Amygdala (tissue), 56 donors: ENCODE measurements around the gene GPBP1L1.

Source experiments
- DNase-seq, 56 donors: peaks; one replicate each; lab custom pipeline; 2025; lab: John Stamatoyannopoulos, UW

Gene GPBP1L1

DNA sequence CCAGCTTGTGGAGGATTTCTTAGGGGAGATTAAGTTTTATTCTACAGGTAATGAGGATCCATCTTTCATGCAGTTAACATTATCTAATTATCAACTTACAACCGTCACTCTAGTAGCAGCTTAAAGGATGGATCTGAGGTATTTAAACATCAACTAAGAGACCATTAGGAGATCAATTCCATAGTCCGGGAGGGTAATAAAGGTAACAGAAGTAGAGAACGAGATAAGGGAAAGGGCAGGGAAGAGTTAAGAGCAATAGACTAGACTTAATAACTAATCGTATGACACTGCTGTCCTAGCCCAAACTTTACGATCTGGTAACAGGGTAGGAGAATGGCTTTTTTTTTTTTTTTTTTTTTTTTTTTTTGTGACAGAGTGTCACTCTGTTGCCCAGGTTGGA, 43.0 kb downstream of the GPBP1L1 start:
- DNase-seq = no peak

- no peak for DNase-seq
These were observed 46.0 kb downstream of the GPBP1L1 start for GRCh38 chr1:45640293-45640692.

GRCh38 chr1:45635211-45635610, 51.1 kb downstream of the GPBP1L1 start:
- no peak for DNase-seq

- no peak for DNase-seq
These were observed 55.9 kb downstream of the GPBP1L1 start for GRCh38 chr1:45630429-45630828.

DNA sequence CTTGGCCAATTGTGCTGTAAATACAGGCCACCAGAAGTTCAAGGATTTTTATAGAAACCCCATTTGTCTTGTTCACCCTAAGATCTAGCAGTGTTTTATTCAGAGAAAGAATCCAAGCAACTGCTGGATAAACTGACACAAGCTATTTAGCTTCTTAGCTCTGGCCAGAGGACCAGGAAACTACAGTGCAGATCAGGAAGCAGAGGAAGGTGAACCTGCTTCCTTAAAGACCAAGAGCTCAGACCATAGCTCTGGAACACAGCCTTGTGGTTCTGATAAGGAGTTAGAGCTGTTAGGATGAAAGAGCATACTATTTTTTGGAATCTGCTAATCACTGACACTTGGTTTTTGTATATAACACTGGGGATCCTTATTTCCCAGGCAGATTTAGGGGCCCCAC, 57.3 kb downstream of the GPBP1L1 start:
- DNase-seq = no peak

DNA sequence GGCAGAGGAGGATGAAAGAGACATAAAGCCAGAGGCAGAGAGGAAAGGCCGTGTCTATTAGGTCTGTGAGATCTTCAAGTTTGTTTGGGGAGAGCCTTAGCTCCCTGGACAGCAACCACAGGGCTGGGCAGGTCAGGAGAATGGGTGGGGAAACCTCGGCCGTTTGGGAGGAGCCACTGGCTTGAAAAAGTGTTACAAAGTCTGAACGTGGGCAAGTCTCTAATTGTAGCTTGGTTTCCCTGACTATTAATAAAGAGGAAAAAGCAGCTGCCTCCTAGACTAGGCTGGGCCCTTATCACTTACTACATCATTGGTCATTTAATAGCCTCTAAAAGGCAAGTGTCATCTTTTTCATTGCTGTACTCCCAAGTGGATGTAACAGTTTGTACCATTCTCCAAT, 62.4 kb downstream of the GPBP1L1 start, which contains the start of gene CCDC17:
Gene CCDC17 (minus strand): TSS at position 83 of the 400 bp plus-strand sequence. CDS start 145 bp downstream, outside the sequence.
- DNase-seq = no peak

DNA sequence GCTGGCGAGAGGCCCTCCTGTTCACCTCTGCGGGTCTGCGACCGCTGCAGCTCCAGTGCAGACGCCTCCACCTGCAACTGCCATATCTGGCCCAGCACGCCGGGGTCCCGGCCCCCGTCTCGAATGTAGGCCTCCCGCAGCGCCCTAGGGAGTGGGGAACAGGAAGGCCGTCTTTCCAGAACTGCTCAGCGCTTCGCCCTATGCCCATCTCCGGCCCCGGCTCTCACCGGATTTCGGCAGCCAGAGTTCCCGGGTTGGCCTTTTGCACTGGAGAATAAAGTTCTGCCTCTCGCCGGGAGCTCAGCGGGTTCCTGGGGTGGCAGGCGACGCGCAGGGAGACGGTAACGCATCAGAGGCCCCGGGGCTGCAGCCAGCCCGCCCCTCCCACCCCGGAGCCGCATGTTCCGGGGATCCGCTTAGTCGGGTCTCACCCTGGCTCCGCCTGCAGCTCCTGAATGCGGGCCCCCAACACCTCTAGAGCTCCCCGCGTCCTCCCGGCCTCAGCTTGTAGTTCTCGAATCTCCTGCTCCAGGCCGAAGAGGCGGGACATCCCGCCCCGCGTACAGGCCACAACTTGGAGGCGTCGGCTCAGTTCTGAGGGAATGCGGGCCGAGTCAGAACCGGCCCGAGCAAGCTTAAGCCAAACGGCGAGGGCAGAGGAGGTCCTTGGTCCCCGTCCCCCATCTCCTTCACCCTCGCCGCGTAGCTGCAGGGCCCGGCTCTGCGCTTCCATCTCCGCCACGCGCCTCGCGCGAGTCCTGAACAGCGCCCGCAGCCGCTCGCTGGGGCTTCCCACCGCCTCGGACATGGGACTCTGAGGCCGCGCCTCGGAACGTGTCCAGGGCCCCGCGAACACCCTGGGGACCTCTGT, 63.6 kb downstream of the GPBP1L1 start:
- no peak for DNase-seq

- DNase-seq = no peak
These were observed 64.3 kb downstream of the GPBP1L1 start for GRCh38 chr1:45621895-45622523.

DNA sequence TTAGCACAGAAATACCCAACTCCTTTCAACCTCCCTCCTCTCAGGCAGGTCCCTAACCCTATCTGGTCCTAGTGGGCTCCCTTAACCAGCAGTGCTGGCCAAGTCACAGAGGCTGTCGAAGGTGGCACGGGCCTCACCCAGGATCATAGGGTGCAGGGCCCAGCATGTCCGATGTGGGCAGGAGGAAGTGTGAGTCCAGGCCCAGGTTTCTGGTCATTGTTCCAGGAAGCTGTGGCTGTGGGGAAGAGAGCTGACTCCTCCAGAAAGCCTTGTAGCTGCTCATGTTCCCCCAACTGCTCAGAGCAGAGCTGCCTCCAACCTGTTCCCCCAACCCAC, 64.9 kb downstream of the GPBP1L1 start:
- DNase-seq = no peak

- DNase-seq = no peak
These were observed 65.5 kb downstream of the GPBP1L1 start for GRCh38 chr1:45620588-45621500.

DNA sequence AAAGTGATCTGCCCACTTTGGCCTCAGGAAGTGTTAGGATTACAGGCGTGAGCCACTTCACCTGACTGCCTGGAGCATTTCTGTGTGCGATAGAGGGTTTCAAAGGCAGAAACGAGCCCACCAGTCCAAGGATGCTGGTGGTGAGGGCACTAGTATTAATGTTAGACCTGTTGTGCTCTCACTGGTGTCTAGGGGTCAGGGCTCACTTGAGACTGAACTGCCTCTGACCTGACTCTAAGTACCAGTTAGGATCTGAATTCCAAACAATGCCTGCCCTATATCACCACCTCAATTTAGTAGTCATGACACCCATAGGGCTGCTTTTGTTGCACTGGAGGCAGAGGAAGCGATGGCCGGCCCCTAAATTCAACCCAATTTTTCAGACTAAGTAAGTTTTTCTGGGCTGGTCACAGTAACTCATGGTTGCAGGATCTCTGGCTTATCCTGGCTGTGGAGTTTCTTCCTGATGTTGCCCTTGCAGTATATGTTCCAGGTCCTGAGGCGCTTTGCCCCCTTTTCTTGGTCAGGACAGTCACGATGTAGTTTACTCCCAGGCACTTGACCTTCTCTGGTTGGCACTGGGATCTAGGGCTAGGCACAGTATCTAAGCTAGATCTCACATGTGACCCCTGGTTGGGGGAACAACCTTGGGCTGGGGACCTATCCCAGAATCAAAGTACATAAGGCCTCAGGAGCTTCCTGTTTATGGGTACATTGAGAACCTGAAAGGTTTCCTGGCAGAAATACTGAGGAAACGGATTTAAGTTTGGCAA, 67.0 kb downstream of the GPBP1L1 start:
- DNase-seq = no peak

DNA sequence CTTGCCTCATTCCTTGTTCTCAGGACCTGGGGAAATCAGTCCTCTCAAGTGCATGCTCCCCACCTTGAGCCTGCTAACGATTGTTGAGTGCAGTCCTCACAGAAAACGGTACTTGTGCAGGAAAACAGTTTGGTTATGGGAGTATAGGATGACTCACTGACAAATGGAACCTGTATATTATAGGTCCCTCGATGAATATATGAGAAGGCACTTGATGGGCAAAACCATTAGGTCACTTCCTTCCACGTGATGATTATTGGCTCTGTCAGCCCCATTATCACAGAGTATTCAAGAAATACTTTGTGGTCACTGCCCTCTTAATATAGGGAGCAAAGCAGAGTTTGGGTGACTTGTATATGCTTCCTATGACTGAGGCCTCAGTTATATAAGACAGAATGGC, 68.7 kb downstream of the GPBP1L1 start:
- no peak for DNase-seq

DNA sequence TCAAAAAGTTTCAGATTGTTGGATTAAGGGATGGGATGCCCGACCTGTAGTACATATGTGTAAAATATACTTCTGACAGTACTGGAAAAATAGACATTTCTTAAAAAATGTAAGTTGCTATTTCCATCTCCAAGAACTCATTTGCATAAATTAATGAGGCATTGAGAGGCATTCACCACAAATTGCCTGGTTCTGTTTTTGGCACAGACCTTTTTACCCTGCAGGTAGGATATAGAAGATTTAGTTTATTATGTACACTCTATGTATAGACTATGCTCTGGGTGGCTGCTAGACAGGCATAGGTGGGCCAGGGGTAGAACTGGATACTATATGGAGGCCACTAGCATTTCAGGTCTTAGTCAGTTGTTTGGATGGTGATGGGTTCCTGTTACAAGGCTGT, 70.4 kb downstream of the GPBP1L1 start:
- no peak for DNase-seq

GRCh38 chr1:45612941-45613579, 73.3 kb downstream of the GPBP1L1 start:
- no peak for DNase-seq

DNA sequence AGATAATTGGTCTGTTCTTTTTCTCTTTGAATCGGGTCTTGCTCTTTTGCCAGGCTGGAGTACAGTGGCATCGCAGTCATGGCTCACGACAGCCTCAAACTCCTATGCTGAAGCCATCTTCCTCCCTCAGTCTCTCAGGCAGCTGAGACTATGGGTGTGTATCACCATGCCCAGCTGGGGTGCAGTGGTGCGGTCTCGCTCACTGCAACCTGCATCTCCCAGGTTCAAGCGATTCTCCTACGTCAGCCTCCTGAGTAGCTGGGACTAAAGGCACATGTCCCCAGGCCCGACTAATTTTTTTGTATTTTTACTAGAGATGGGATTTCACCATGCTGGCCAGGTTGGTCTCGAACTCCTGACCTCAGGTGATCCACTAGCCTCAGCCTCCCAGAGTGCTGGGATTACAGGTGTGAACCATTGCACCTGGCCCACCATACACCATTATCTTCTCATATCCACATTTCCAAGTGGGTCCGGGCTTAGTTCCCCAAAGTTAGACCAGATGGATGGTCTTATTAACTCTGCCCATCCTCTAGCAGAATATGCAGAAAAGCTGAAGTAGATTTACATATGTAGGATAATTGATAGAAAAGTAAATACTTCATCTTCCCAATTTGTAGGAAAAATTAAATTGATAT, 75.6 kb downstream of the GPBP1L1 start:
- no peak for DNase-seq

GRCh38 chr1:45608175-45609156, 77.9 kb downstream of the GPBP1L1 start:
- no peak for DNase-seq

- no peak for DNase-seq
These were observed 78.8 kb downstream of the GPBP1L1 start for GRCh38 chr1:45607404-45608074.
